GM19238 (cell line): Measurements from ENCODE around the gene ZBP1.

Experiments
- DNase-seq: peaks from one replicate; pipeline ENCODE4 v3.0.0; 2011; ENCODE audit warnings: low spot score; ENCODE audit not compliant: insufficient read length

The ZBP1 gene

DNA sequence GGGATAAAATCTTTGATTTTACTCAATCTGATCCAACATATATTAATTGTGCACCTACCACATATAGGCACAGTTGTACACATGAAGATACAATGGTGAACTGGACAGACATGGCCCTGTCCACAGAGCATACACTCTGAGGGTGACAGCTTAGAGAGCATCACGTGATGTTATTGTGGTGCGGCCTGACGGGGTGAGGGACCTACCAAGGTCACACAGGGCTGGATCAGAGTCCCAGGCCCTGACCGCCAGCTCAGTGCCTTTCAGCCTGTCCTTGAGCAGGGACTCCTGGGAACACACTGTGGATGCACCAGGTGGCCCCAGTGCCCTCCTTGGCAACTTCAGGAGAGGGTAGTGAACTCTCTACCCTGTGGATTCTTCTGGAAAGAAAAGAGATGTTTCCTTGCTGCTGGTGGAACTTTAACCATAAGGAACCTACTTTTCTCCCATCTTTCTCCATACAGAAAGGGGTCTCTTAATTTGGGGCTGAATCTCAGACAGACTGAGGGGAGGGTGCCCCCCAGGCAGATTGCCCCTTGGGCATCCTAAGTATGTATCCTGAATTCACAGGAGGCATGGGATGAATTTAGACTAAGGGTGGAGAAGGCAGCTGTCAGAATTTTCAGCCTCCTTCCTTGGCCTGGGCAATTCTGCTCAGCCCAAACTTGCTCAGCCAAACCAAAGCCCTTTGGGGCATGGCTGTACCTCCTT lies 32.8 kb downstream of the ZBP1 start:
- no peak for DNase-seq

DNA sequence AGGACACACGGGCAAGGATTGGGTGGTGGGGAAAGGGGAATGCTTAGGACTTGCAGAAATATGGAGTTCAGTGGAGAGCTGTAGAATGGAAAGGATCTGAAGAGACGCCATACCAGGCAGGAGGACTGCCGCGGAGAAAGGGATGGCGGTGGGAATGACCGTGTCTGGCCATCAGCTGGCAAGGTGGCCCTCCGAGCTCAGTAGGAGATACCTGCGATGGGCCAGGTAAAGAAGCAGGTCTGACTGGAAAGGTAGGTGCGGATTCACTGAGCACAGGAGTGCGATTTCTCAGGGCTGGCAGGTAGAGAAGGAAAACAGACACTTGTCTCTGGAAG lies 33.3 kb downstream of the ZBP1 start:
- no peak for DNase-seq

DNA sequence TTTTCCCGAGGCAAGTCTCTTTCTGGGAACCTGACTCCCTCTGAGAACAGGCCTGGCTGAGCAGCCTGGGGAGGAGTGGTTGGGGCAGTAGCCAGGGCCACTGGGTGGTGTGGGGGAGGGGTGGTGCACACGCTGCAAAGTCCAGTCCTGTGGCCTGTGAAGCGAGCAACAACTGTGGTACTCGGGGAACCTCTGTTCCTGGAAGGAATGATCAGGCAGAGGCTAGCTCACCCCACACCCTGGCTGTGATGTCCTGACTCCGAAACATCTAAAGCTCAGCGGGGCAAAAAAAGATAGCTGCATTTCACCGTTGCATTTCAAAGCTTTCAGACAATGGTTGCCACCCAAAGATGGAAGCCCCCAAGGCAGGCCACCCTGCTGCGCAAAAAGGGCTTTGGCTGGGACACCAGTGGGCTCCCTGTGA lies 33.8 kb downstream of the ZBP1 start:
- DNase-seq: no peak

DNA sequence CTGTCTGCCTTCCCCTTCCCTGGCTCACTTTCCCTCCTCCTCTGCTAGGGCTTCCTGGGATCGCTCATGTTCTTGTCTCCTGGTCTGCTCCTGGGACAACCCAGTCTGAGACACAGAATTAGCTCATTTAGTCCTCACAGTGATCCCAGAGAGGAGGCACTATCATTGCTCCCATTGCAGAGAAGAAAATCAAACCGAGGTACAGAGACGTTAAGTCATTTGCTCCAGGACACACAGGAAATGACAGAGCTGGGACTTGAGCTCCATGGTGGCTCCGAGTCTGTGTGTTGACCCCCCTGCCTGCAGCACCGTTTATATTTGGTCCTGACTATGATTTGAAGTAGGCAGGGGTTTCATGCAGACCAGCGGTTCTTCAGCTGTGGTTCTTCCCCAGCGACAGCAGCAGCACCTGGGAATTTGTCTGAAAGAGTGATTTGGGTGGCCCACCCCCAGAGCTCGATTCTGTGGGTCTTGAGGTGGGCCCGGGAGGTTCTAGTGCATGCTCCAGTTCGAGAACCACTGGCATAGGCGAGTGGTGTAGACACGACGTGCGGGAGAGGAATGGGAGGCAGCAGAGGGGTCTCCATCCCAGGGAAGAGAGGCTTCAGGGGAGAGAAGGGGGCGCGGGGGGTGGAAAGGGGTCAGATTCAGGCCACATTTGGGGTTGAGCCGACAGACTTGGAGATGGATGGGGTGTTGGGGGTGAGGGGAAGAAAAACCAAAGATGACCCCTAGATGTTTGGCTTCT lies 34.6 kb downstream of the ZBP1 start:
- DNase-seq: no peak

DNA sequence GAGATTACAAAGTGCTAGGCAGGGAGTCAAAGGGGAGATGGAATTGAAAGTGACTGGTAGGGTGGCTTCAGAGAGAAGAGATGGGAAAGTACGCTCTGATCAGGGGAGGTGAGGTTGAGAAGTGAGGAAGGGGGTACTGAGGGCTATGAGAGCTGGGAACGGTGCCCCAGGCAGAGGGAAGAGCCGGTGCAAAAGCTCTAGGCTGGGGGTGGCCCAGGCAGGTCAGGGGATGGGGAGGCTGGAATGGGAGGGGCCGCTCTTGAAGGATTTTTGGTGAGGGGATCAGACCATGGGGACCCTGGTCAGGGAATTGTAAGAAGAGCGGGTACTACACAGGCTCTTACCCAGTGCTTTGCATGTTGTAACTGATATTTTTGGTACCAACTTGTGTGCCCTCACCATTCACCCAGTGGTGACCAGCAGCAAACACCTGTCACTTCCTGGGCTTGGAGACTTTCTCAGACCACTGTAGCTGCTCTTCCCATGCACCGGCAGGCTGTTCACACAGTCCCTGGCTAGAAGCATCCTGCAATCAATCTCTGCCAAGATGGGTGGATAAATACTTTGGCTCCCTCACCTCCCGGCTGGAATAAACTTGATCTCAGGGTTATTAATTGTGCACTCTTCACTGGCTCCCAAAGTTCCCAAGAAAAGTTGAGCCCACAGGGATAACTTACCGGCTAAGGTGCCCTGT lies 35.3 kb downstream of the ZBP1 start:
- no peak for DNase-seq

DNA sequence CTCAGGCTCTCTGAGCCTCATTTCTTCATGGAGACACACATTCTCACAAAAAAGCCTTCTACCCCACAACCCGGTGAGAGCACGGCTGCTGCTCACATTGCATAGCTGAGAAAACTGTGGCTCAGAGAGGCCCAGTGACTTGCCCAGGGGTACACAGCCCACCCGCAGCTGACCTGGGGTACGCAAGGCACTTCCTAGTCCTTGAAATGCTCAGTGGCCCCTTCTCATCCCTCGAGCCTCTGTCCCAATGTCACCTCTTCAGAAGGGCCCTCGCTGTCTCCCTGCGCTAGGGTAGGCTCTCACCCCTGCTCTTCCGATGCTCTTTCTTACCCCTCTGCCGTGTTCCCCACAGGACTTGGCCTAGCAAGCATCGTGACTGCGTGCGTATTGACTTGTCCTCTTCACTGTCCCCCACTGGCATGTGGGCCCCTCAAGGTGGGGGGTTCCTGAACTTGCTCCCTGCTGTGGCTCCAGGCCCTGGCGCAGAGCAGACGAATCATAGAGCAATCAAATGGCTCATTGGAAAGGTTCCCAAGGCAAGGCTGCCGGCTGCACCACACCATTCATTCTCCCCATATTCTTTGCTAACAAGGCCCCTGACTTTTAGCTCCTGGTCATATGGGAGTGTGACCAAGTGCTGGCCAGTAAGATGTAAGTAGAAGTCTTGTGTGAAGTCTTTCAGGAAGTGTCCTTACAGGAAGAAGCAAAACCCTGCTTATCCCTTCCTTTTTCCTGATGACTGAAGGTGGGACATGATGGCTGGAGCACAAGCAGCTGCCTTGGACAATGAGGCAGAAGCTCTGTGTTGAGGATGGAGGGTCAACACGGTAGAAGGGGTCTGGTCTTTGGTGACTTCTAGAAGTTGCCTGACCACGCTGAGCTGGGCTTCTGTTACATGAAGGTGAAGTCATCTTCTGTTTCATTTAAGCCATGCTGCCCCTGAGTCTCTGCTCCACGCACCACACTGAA lies 36.7 kb downstream of the ZBP1 start:
- DNase-seq: no peak

DNA sequence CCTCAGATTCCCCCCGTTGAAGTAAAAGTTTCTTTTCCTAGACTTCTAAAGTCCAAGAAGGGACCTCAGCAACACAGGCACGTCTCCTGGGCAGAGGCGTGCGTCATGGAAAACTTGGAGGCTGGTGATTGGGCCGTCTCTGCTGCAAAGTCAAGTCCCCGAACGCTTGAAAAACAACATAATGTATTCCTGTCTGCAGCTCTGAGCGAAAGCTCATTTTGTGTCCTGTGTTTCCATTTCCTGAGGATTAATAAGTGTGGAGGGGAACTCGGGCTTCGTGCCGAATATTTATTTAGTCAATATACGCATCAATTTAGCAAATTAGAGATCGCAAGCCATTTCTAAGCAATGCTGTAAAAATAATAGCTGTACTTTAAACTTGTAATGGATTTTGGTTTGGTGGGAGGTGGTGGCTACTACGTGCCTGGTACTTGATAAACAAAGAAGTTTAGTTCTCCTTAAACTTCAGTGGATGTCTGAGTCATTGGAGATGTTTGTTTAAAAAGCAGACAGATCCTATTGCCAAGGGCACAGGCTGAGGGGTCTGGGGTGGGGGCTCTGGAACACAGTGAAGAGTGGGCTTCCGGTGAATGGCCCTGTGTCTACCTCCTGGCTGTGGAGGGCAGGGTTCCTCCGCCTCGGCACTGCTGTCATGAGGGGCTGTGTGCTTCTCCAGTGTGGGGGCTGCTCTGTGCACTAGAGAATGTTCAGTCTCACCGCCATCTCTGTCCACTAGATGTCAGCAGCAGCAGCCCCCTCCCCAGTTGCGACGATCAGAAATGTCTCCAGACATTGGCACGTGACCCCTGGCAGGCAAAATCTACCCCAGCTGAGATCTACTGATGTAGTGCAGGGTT lies 37.6 kb downstream of the ZBP1 start:
- no peak for DNase-seq

DNA sequence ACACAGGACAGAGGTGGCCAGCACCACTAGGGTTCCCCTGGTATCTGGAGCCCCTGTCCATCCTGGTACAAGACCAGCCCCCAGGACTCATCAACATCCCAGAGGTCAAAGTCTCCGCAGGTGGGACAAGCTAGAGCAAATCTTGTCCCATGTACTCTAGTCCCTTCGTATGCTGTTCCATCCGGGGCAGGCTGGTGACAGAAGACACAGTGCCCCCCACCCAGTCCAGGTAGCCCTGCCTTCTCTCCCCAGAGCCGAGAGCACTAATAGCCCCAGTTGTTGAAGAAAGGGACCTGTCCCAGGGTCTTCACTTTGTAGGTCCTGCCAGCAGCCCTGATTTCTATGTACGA lies 38.2 kb downstream of the ZBP1 start:
- DNase-seq: no peak

DNA sequence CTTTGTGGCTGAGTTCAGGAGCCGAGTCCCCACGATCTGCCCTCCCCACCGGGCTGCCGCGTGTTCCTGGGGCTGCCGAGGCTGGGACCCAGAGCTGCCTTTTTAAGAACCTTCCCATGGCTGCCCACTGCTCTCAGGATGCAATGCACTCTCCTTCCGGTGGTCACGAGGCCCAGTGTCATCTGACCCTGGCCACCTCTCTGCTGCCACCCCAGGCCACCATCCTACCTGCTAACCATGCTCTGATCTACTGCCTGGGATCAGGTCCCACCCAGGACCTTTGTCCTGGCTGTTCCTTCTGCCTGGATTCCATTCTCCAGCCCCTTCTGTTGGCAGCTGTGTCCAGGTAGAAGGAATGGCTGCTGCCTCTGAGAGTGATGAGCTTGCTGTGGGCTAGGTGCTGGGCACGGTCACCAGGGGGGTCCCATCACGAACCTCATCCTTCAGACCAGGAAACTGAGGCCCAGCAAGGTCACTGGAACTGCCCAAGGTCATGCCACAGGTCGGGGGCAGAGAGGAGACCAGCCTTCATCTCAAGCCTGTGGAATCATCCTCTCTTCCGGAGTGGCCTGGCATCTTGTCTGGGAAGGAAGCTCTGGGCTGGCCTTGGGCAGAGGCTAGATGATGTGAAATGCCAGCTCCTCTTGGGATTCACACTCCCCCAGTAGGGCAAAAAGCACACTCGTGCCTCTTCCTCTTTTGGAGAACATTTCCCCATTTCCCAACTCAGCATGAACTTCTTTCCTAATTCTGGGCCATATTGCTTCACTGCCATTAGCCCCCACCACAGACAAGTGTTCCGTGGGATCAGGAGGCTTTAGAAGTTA lies 38.8 kb downstream of the ZBP1 start:
- DNase-seq: no peak

DNA sequence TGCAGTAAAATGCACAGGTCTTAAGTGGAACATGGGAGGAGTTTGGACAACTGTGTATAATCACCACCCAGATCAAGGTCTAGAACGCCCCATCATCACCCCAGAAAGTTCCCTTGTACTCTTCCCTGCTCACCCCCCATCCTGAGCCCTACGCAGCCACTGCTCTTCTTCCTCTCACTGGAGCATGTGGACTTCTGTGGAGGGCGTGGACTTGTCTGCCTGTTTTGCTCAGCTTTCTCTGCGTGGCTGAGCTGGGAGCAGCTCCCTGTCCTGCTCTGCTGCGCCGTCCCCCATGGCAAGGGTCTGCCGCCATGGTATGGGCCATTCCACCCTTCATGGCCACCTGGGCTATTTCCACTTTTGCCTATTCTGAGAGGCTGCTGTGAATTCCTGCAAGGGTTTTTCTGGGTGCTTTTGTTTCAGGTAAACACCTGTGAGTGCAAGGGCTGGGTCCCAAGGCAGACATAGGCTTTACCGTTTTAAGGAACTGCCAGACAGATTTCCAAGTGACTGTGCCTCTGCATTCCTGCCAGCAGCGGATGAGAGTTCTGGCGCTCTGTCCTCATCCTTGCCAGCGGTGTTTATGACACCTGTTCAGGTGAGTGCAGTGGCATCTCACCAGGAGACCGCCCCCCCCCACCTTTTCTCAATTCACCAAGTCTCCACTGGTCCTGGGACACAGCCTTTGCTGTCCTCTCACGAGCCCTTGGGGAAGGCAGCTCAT lies 39.6 kb downstream of the ZBP1 start:
- no peak for DNase-seq

DNA sequence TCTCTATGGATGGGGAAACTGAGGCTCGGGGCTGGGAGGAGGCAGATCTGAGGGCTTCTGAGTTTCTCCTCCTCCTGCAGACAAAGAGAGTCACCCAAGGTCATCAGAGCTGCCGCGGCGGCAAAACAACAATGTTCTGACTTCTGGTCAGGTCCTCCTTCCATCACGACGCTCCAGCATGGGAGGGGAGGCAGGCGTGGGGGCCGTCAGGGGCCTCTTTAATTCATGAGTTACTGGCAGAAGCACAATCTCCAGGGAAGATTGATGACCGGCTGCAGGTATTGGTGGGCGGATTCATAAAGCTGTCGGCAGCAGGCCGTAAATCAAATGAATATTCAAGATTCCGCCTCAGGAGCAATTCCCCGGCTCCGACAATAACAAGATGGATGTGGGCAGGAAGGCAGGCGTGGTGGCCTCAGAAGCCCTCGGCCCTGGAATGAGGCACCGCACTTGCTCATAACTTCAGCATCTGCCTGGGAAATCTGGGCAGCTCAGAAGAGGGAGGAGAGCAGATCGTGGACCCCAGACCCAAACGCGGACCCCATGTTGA lies 40.3 kb downstream of the ZBP1 start:
- DNase-seq: no peak

DNA sequence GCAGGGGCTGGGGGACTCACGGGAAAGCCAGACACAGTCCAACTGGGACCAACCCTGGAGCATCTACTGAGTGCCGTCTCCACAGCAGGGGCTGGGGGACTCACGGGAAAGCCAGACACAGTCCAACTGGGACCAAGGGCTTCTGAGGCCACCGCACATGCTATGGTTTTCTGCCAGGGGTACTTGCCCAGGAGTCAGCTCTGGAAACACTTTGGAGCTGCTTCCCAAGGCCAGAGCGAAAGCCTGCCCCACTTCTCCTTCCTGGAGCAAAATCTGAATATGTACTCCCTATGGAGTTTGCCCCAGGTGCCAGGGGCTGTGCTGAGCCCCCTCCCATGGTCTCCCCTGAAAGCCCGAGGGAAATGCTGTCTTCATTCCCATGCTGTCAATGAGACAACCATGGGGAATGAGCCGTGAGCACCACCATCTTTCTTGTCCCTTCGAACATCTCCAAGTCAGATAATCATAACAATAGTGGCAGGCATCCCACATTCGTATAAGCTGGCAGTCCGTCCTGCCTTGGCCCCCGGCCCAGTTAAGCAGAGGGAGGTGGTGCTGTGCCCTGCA lies 40.8 kb downstream of the ZBP1 start:
- no peak for DNase-seq

DNA sequence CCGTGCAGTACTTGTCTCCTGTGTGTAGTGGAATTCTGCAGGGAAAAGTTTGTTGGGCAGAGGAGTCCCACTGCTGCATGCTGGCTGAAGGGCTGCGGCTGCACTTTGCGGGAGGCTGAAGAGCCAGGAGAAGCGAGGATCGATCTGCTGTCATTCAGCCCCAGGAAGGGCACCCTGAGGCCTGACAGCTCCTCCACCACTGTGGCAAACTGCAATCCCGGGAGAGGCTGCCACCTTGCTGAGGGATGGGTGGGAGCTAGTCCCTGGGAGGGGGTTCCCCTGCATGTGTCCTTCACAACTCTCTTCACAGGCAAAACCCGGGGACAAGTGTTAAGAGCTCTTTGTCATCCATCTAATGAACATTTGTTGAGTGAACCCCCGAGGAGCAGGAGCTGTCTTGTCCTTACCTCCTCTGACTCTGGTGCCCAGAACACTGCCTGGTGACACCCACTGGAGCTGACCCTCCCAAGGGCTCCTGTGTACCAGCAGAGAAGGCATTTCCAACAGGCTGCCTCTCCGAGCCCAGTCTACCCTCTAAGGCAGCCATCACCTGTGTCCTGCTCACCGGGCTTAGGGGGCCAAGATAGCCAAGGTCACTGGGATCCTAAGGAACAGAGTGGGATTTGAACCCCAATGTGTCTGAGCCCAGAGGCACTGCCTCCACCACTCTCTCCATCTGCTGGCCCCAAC lies 41.6 kb downstream of the ZBP1 start:
- no peak for DNase-seq

DNA sequence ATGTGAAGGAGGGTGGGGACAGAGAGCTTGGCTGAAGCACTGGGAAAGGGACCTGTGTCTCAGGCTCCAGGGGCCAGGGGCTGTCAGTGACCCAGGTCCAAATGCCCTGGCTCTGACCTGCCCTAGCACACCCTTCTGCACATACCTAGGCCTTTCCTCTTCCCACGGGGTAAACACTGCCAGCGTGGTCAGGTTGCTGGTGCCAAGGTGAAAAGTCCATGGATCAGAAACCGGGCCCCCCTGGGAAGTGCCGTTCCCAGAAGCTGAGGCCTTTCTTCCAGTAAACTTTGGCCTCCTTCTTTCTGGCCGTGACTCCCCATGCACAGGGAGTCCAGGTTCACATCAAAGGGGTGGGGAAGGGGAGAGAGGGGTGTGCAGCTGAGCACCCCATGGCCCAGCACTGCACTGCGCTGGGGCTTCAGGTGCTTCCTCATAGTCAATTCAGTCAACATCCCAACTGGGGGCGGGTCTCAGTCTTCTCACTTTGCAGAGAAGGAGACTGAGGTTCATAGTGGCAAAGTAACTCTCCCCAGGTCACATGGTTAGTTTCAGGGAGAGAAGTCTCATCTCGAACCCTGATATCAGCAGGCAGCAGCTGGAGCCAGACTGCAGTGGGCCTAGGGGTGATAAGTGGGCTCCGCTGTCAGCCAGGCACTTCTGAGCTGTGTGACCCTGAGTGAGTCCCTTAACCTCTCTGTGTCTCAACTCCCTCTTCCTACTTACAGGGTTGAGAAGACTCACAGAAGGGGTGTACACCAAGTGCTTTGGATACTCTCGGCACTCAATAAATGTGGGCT lies 42.3 kb downstream of the ZBP1 start:
- no peak for DNase-seq

DNA sequence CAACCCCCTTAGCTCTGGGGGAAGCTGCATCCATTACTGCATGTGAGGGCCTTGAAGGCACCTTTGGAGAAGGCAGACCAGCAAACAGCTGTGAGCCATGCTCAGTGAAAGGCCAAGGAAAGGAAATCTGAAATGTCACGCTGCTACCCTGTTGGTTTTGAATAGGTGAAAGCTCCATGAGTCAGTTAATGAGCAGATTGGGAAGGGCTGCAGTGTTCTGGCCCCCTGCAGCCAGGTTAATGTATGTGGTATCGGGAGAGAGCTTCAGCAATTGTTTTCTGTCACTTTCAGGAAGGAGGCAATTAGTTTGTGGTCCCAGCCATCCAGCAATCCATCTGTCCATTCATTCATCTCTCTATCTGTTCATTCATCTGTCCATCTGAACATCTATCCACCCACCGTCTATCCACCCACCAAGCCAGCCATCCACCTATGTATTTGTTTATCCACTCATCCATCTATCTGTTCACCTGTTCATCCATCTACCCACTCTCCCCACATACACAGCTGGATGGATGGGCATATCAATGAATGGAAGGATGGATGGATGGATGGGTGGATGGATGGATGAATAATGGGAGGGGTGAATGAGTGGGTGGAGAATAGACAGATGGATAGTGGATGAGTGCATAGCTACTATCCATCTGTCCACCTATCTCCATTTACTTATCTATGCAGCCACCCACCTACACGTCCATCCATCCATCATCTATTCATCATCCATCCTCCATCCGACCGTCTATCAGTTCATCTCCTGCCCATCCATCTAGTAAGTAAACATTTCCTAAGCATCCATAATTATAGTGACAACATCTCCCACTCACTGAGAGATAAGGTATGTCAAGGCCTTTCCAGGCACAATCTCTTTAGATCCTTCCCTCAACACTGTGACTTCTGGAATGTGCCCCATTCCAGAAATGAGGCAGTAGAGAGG lies 43.3 kb downstream of the ZBP1 start:
- DNase-seq: no peak

DNA sequence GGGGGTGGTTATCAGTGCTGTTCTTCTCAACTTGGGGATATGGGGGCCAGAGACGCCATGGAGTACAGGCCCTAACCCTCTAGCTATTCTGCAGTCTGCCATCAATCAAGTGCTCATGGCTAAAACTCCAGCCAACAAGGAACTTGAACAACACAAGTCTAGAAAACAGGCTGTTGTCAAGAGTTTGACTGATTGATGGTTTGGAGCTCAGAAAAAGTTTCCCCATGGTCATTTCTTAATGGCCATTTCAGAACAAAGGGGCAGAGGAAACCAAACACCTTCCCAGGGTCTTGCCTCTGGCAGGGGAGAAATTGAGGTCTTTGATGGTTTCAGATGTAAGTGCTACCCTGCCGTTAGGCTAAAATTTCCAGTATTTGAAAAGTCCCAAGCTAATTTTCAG lies 44.2 kb downstream of the ZBP1 start:
- DNase-seq: no peak
